Stimulated activated CD4-positive, alpha-beta T cell treated with anti-CD3 and anti-CD28 coated beads, TNF-alpha, amount 100 ng/mL, for 4 hours (primary cell): Measurements from ENCODE around the gene NLRP12.
"Not testable (repeated sequence)": the region's sequence is repeated elsewhere in the genome, so short reads cannot be mapped to it uniquely, and the experiment has no call there.

Source experiments
- DNase-seq, 3 experiments: peaks; one replicate each; pipeline ENCODE4 v3.0.0-alpha.2; 2020; ENCODE audit warnings: low read depth in 3 of 3

NLRP12 gene

GRCh38 chr19:53780506-53780905 is 43.6 kb downstream of the NLRP12 start:
- DNase-seq: no peak

GRCh38 chr19:53775524-53775923 is 48.6 kb downstream of the NLRP12 start:
- no peak for DNase-seq

GRCh38 chr19:53774491-53774890 is 49.6 kb downstream of the NLRP12 start:
- DNase-seq: not testable (repeated sequence)

- DNase-seq: no peak
These were observed 50.1 kb downstream of the NLRP12 start for GRCh38 chr19:53773999-53774398.

GRCh38 chr19:53772943-53773342 is 51.2 kb downstream of the NLRP12 start:
- peak in 2 of 3 experiments; percentile 3 to 14 for DNase-seq

GRCh38 chr19:53771144-53771543 is 53.0 kb downstream of the NLRP12 start:
- DNase-seq: no peak

GRCh38 chr19:53769696-53770309 is 54.3 kb downstream of the NLRP12 start:
- DNase-seq: not testable (repeated sequence)

- DNase-seq: no peak
These were observed 55.7 kb downstream of the NLRP12 start for GRCh38 chr19:53768401-53768800.

- not testable (repeated sequence) for DNase-seq
These were observed 65.1 kb downstream of the NLRP12 start for GRCh38 chr19:53758991-53759390.
